Cardiac muscle cell (in vitro differentiated cells and primary cell): Measurements from ENCODE around the gene SMU1. TPM values are rescaled to one million over a fixed set of nuclear protein-coding genes. Genes with fewer than 3 reads are reported as not detected.

Source experiments
- DNase-seq, 2 donors: peaks; one replicate each; pipeline versions ENCODE4 v3.0.0 to v3.0.0-alpha.2; 2010 to 2017; ENCODE audit warnings: low read depth in 1 of 2, low spot score in 1 of 2
- H3K27ac ChIP-seq: fragments of 200-600 bp; sonication (generic); 2 replicates; pipeline ENCODE4 v1.5.1; 2016
- H3K27me3 ChIP-seq: fragments of 200-600 bp; sonication (generic); 2 replicates; pipeline ENCODE4 v1.6.0; 2016; ENCODE audit warnings: control low read depth
- H3K36me3 ChIP-seq: fragments of 200-600 bp; sonication (generic); 2 replicates; pipeline ENCODE4 v1.5.1; 2016; ENCODE audit warnings: control low read depth
- H3K4me1 ChIP-seq: fragments of 200-600 bp; sonication (generic); 2 replicates; pipeline ENCODE4 v1.8.1; 2017; ENCODE audit warnings: low read depth, mild to moderate bottlenecking, mixed run types
- H3K4me3 ChIP-seq: fragments of 200-600 bp; sonication (generic); 2 replicates; pipeline ENCODE4 v1.5.1; 2016; ENCODE audit warnings: mild to moderate bottlenecking
- H3K9me3 ChIP-seq: fragments of 200-600 bp; sonication (generic); 2 replicates; pipeline ENCODE4 v1.5.1; 2017; ENCODE audit warnings: low read depth, mild to moderate bottlenecking, control low read depth
- polyA plus RNA-seq: library from polyadenylated mRNA; unstranded; fragments of >200 nt; fragmentation: Nextera tagmentation; extraction: Ambion mirVana; gene quantifications from 2 replicates; pipeline ENCODE4 v1.2.1, GENCODE V29; 2016
- total RNA-seq: library from RNA; depleted of rRNA; stranded (reverse); fragments of >200 nt; gene quantifications from 2 replicates; pipeline ENCODE4 v1.2.3, GENCODE V29; 2016
- TF ChIP-seq, protein P1 (sequence below): IDR thresholded peaks from 2 replicates; pipeline ENCODE4 v1.5.1; 2012; ENCODE audit warnings: low read depth, mild to moderate bottlenecking, low read length

SMU1 gene
- total RNA-seq (16.4 and 17.6 TPM in 2 replicates), polyA plus RNA-seq (16.4 and 25.0 TPM in 2 replicates)

DNA sequence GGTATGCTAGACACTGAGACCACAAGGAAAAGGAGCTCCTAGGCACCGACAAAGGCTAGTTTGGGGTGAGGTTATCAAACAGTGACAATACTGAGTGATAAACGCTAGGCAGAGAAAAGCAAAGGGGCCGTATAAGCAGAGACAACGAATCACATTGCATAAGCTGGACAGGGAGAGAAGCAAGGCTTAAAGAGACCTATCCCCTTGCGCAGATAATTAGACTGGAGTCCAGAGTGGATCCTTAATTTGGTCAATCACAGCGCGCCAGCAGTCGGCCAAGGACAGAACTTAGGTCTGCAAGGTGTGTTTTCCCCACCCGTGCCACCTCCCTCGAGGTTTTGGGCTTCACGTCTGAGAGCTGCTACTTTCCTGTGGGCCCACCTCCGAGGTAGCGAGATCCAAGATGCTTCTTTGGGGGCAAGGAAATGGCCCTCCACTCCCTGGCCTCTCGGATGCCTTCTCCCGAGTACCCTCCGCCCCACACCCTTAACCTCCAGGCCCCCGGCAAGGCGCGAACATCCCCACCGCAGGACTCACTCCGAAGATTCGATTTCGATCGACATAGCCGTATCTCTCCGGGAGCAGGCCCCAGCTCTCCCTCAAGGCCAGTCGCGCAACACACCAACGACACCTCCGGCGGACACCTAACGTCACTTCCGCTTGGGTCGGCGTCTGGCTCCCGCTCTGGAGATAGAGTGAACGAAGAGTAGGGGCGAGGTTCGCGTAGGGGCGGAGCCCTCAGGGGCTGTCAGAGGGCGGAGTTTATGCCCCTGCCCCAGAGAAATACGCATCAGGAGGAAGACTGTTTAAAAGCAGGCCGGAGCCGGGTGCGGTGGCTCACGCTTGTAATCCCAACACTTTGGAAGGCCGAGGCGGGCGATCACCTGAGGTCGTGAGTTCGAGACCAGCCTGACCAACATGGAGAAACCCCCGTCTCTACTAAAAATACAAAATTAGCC, at the start of gene SMU1:
TSS of gene SMU1 (minus strand) at position 629 of the 959 bp plus-strand sequence. CDS start at position 563, 66 bp downstream.
- H3K4me1 ChIP-seq = peaks cover 5% of the 10 kb centered on the region
- H3K27ac ChIP-seq = peak within 1 kb of the TSS; percentile 92
- TF ChIP-seq, protein P1, sequence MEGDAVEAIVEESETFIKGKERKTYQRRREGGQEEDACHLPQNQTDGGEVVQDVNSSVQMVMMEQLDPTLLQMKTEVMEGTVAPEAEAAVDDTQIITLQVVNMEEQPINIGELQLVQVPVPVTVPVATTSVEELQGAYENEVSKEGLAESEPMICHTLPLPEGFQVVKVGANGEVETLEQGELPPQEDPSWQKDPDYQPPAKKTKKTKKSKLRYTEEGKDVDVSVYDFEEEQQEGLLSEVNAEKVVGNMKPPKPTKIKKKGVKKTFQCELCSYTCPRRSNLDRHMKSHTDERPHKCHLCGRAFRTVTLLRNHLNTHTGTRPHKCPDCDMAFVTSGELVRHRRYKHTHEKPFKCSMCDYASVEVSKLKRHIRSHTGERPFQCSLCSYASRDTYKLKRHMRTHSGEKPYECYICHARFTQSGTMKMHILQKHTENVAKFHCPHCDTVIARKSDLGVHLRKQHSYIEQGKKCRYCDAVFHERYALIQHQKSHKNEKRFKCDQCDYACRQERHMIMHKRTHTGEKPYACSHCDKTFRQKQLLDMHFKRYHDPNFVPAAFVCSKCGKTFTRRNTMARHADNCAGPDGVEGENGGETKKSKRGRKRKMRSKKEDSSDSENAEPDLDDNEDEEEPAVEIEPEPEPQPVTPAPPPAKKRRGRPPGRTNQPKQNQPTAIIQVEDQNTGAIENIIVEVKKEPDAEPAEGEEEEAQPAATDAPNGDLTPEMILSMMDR = no peak
- peak; percentile 97 to 98 for DNase-seq
- no peaks in the 10 kb centered on the region for H3K27me3 ChIP-seq
- H3K9me3 ChIP-seq = no peaks in the 10 kb centered on the region
- H3K36me3 ChIP-seq = peaks cover 16% of the 10 kb centered on the region
- H3K4me3 ChIP-seq = peak within 1 kb of the TSS; percentile 77

DNA sequence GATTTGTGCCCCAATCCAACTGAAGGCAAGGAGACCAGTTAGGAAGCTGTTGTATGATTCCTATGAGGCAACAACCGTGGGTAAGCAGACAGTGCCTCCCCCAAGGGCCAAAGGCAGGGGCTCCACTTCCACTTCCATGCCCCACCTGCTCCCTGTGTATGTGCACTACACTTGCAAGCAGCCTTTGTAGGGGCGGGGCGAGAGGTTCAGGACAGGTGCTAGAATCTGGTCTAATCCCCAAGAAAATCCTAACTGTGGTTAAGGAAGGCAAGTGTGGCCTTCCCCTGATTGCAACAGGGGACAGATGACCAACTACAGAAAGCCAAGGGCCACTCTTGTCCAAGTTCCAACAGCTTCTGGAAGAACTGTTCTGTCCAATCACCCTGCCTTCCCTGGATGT, 49.0 kb upstream of the SMU1 start:
- DNase-seq = no peak
- H3K27ac ChIP-seq = no peak overlapping the region
- no peaks in the 10 kb centered on the region for H3K9me3 ChIP-seq
- no peak overlapping the region for H3K4me3 ChIP-seq
- TF ChIP-seq, protein P1 = no peak
- H3K36me3 ChIP-seq = peaks cover 3% of the 10 kb centered on the region
- no peaks in the 10 kb centered on the region for H3K27me3 ChIP-seq
- peaks cover 12% of the 10 kb centered on the region for H3K4me1 ChIP-seq

DNA sequence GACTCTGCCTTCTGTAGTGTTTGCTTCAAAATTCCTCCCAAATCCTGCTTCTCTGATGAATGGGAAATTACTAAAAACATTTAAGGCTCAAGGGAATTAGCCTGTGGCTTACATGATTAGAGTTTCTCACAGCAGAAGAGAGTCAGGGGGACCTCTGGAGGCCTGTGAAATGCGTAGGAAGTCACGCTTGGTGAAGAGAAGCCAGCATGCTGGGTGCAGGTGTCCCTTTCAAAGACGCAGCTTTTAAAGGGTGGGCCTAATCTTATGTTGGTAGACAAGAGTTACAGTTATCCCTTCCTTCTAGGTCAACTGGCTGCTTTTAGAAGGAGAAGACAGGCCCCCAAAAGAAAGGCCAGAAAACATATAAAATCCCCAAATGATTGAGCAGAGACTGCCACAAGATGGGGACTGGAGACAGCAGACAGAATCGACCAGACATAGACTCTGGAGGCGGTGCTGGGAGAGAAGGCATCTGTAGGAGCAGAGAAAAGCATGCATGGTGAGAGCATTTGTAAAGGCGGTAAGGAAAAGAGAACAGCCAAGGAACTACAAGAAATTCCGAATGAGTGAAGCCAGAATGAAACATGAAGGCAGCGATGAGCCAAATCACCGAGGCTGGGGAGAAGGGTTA, 48.4 kb upstream of the SMU1 start:
- no peaks in the 10 kb centered on the region for H3K9me3 ChIP-seq
- no peaks in the 10 kb centered on the region for H3K27me3 ChIP-seq
- H3K4me1 ChIP-seq = peaks cover 12% of the 10 kb centered on the region
- H3K27ac ChIP-seq = no peak overlapping the region
- peaks cover 7% of the 10 kb centered on the region for H3K36me3 ChIP-seq
- TF ChIP-seq, protein P1 = no peak
- H3K4me3 ChIP-seq = no peak overlapping the region
- no peak for DNase-seq

DNA sequence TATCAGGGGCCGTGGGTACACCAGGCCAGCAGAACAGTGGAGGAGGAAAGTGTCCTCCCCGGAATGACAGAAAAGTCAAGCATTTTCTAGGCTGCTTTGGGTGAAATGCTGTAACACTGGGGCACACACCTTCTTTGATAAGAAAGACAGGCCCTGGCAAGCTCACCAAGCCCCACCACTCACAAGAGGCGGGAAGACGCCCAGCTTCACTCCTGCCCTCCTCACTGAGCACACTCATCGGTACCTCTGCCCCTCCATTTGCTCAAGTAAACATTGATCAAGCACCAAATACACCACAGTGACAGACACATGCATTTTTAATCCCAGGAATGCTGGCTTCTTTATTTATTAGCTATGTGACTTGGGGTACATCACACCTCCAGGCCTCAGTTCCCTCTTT, 47.6 kb upstream of the SMU1 start:
- H3K27ac ChIP-seq = no peak overlapping the region
- no peak for DNase-seq
- no peaks in the 10 kb centered on the region for H3K27me3 ChIP-seq
- H3K4me3 ChIP-seq = no peak overlapping the region
- H3K36me3 ChIP-seq = peaks cover 12% of the 10 kb centered on the region
- TF ChIP-seq, protein P1 = no peak
- H3K4me1 ChIP-seq = peaks cover 4% of the 10 kb centered on the region
- no peaks in the 10 kb centered on the region for H3K9me3 ChIP-seq

DNA sequence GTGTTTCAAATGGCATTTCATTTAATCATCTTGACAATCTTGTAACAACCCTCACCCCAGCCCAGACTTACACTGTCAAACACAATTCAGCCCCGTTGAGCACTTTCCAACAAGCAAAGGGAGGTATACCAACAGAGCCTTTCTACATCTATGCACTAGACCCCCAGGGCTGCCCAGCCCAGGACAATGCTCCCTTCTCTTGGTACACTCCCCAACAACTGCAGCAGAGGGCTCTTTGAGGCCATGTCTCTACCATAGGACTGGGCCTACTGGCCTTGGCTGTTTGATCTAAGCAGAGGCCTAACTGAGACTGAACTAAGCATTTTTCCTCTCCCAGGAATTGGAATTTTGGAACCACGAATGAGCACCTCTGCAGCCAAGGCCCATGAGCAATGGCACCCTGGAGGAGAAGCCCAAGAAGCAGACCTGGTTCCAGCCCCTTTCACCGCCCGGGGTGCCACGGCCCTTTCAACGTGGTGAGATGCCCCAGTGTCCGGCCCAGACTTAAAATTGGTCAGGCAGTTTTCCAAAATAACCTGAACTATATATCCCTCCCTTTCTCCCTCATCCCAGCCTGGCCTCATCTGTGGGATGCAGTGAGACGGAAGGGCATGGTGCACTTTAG, 47.0 kb upstream of the SMU1 start:
- DNase-seq = no peak

More for the DNA sequence above, 47.0 kb upstream of the SMU1 start:
- no peaks in the 10 kb centered on the region for H3K9me3 ChIP-seq
- H3K4me1 ChIP-seq = no peaks in the 10 kb centered on the region
- TF ChIP-seq, protein P1 = no peak
- no peak overlapping the region for H3K27ac ChIP-seq
- no peak overlapping the region for H3K4me3 ChIP-seq
- peaks cover 14% of the 10 kb centered on the region for H3K36me3 ChIP-seq
- H3K27me3 ChIP-seq = no peaks in the 10 kb centered on the region
